ENCODE data around the gene ZDHHC8.

The ZDHHC8 gene

DNA sequence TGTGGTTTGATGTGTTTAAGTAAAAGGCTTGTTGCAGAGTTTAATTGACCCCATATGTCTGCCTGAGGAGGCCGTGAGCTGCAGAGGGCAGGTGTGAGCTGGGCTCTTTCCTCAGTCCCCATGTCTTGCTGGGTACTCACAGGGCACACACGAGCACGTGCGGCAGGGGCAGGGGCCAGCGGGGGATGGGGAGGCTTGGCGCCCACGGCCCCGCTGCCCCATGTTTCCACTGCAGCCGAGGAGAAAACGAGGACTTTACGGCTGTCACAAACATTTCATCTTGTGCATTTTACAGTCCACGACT, 43.9 kb downstream of the ZDHHC8 start:
- DNase-seq (ENCODE audit: low read depth) = no peak
- in situ Hi-C loops (cut with HindIII; ENCODE audit: low sequenced_read_pairs) = no loop called here
- no peak overlapping the region for H3K4me3 ChIP-seq (ENCODE audit: low read depth, low read length)
- TF ChIP-seq, protein P1, sequence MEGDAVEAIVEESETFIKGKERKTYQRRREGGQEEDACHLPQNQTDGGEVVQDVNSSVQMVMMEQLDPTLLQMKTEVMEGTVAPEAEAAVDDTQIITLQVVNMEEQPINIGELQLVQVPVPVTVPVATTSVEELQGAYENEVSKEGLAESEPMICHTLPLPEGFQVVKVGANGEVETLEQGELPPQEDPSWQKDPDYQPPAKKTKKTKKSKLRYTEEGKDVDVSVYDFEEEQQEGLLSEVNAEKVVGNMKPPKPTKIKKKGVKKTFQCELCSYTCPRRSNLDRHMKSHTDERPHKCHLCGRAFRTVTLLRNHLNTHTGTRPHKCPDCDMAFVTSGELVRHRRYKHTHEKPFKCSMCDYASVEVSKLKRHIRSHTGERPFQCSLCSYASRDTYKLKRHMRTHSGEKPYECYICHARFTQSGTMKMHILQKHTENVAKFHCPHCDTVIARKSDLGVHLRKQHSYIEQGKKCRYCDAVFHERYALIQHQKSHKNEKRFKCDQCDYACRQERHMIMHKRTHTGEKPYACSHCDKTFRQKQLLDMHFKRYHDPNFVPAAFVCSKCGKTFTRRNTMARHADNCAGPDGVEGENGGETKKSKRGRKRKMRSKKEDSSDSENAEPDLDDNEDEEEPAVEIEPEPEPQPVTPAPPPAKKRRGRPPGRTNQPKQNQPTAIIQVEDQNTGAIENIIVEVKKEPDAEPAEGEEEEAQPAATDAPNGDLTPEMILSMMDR (IDR thresholded peaks at IDR 0.05; ENCODE audit: low read depth, low read length, missing control alignments) = peak; percentile 6

DNA sequence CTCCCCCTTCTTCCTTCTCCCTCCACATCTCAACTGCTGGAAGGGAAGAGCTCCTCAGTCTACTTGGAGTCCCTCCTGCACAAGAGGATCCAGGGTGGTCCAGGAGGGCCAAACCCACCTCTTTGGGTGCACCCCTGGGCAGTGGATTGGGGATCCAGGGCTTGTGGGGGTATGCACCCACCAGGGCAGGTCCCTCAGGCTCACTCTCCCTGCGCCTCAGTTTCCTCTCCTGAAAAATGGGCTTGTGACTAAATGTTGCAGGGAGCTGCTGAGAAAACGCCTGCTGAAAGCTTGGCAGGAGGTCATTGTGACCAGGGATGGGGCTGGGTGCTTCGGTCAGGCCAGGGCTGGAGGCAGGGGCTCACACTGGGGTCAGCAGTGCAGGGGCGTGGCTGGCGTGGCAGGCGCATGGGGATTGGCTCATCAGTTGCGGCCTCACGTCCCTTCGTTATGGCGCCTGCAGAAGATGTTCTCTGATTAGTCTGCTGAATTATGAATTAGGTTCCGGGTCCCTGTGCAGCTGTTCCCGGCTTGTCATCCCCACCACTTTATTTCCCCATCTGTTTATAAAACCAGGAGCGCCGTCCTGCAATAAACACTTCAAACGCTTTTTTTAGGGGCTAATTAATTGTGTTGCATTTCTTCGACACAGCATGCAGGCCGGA, 44.9 kb downstream of the ZDHHC8 start:
- no peak overlapping the region for H3K4me3 ChIP-seq (ENCODE audit: low read depth, low read length)
- TF ChIP-seq, protein P1 (IDR thresholded peaks at IDR 0.05; ENCODE audit: low read depth, low read length, missing control alignments) = no peak
- no peak for DNase-seq (ENCODE audit: low read depth)
- in situ Hi-C loops (cut with HindIII; ENCODE audit: low sequenced_read_pairs) = no loop called here

DNA sequence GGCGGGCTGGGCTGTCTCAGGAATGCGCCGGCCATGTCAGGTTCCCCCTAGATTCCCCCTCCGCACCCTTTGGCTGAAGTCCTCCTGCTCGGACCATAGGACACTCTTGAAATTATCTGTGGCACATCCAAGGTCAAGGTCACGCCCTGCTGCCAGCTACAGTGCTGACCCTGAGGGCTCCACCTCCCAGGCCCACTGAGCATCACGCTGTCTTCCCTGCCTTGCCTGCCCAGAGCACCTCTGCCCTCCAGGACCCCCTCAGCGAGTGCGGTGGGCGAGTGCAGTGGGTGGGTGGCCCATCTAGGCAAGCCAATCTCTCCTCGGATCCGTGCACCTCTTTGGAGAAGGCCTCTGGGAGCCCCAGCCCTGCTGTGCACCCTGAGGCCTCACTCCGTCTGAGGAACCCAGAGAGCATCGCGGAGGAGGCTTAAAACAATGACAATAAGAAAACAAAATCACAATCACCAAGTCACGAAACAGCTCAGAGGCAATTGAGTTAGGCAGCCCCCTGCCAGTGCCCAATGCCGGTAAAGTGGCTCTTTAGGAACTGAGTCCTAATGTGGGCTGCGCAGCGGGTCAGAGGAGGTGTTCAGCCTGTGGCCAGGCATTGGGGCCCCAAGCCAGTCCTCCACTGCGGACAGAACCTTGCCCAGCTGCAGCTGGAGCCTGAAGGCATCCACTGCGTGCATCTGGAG, 45.8 kb downstream of the ZDHHC8 start:
- H3K4me3 ChIP-seq (ENCODE audit: low read depth, low read length) = no peak overlapping the region
- DNase-seq (ENCODE audit: low read depth) = no peak
- in situ Hi-C loops (cut with HindIII; ENCODE audit: low sequenced_read_pairs) = no loop called here
- TF ChIP-seq, protein P1 (IDR thresholded peaks at IDR 0.05; ENCODE audit: low read depth, low read length, missing control alignments) = no peak

DNA sequence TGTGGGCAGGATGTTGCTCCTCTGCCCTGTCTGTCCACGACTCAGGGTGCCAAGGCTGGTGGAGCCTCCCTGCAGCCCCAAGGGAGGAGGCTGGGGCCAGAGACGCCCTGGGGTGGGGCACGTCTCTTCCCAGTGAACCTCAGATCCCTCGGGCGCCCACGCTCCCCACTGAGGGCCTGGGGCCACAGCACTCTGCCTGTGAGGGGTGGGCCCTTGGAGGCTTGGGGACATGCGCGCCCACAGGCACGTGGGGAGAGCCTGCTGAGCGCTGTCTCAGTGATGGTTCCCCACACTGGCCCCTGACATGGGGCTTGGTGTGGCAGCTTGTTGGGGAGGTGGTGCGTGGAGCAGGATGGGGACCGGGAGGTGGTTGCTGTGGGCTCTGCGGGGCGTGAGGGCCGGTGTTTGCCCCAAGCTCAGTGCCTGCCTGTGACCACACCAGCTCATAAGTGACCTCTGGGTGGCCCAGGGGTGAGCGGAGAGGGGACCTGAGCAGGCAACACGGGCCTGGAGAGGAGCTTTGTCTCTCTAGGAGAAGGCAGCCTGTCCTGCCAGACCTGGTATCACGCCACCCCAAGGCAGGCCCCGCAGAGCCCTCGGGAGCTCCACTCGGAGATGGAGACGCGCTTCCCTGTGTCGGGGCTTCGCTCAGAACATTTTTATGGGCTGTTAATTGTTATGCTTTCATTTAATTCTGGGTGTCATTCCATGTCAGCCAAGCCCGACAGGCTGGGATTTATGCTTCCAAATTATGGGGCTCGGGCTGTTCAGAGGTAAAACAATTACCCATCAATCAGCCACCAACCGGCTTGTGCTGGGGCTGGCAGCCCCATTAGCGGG, 46.7 kb downstream of the ZDHHC8 start:
- no peak for DNase-seq (ENCODE audit: low read depth)
- no peak overlapping the region for H3K4me3 ChIP-seq (ENCODE audit: low read depth, low read length)
- in situ Hi-C loops (cut with HindIII; ENCODE audit: low sequenced_read_pairs) = no loop called here
- TF ChIP-seq, protein P1 (IDR thresholded peaks at IDR 0.05; ENCODE audit: low read depth, low read length, missing control alignments) = no peak

DNA sequence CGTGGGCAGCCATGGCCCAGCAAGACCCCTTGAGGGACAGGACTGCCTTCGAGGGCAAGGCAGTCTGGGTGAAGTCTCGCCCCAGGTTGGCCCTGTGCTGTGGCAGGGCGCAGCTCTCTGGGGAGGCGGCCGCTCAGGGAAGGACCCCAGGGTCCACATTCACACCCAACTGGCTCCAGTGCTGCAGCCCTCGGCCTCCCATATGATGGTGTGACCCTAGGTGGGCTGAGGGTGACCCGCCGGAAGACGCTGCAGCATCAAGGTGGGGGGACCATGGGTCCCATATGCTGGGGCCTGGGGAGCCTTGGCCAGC, 47.3 kb downstream of the ZDHHC8 start:
- no peak for DNase-seq (ENCODE audit: low read depth)
- TF ChIP-seq, protein P1 (IDR thresholded peaks at IDR 0.05; ENCODE audit: low read depth, low read length, missing control alignments) = no peak
- H3K4me3 ChIP-seq (ENCODE audit: low read depth, low read length) = no peak overlapping the region
- in situ Hi-C loops (cut with HindIII; ENCODE audit: low sequenced_read_pairs) = no loop called here

DNA sequence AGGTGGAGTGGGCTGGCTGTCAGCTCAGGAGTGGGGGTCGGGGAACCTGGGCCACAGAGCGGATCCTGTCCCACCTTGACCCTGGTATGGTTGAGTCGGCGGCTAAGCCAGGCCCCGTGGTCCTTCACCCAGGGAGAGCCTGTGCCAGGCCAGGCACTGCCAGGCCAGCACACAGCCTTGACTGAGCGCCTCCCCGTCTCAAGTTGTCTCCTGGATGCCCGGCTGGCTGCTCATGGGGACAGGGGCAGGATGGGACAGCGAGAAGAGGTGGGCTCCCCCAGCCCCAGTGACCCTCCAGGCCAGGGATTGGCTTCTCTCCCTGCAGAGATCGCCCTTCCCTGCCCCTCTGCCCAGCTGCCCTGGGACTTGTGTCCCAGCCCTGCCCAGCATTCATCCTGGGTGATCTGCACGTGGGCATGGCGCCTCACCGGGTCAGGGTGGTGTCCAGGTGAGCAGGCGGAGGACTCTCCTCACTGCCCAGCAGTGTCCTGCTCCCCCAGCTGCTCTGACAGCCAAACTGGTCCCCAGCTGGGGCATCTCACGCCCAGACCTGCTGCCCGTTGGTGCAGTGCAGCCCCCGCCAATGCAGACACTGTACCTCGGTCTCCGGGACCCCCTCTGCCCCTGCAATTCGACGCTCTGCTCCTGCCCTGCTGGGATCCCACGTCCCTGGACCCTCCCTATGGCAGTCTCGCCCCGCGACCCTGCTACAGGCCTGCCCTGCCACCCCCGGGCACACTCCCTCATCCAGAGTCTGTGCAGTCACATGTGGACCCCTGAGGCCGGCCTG, 48.0 kb downstream of the ZDHHC8 start:
- TF ChIP-seq, protein P1 (IDR thresholded peaks at IDR 0.05; ENCODE audit: low read depth, low read length, missing control alignments) = no peak
- no peak overlapping the region for H3K4me3 ChIP-seq (ENCODE audit: low read depth, low read length)
- in situ Hi-C loops (cut with HindIII; ENCODE audit: low sequenced_read_pairs) = no loop called here
- no peak for DNase-seq (ENCODE audit: low read depth)
